HuH-7.5 (cell line): Measurements from ENCODE around the gene HEXD.
"Not testable (repeated sequence)": the region's sequence is repeated elsewhere in the genome, so short reads cannot be mapped to it uniquely, and the experiment has no call there.

Experiments
- DNase-seq: peaks from one replicate; pipeline ENCODE4 v3.0.0; 2011; ENCODE audit warnings: low spot score

Gene HEXD

GRCh38 chr17:82396601-82397435 lies 21.3 kb upstream of the HEXD start:
- no peak for DNase-seq

- no peak for DNase-seq
These were observed 20.5 kb upstream of the HEXD start for GRCh38 chr17:82397449-82398335.

GRCh38 chr17:82399041-82399441 lies 19.1 kb upstream of the HEXD start:
- DNase-seq = no peak

- no peak for DNase-seq
These were observed 18.5 kb upstream of the HEXD start for GRCh38 chr17:82399601-82400101.

GRCh38 chr17:82400206-82400605 lies 17.9 kb upstream of the HEXD start:
- DNase-seq = no peak

GRCh38 chr17:82400830-82401229 lies 17.3 kb upstream of the HEXD start:
- DNase-seq = no peak

- peak; percentile 64 for DNase-seq
These were observed 15.3 kb upstream of the HEXD start for GRCh38 chr17:82402865-82403264.

GRCh38 chr17:82403662-82404660 lies 14.2 kb upstream of the HEXD start:
- no peak for DNase-seq

GRCh38 chr17:82405051-82405450 lies 13.1 kb upstream of the HEXD start:
- DNase-seq = no peak

GRCh38 chr17:82406131-82406671 lies 11.9 kb upstream of the HEXD start:
- no peak for DNase-seq

GRCh38 chr17:82407255-82407654 lies 10.9 kb upstream of the HEXD start:
- DNase-seq = no peak

- DNase-seq = no peak
These were observed 9.7 kb upstream of the HEXD start for GRCh38 chr17:82408288-82408937.

GRCh38 chr17:82408938-82409318 lies 9.2 kb upstream of the HEXD start:
- DNase-seq = no peak

- DNase-seq = no peak
These were observed 8.0 kb upstream of the HEXD start for GRCh38 chr17:82410014-82410716.

GRCh38 chr17:82411396-82412053 lies 6.6 kb upstream of the HEXD start:
- DNase-seq = no peak

GRCh38 chr17:82412081-82412480 lies 6.1 kb upstream of the HEXD start:
- DNase-seq = not testable (repeated sequence)

- no peak for DNase-seq
These were observed 5.3 kb upstream of the HEXD start for GRCh38 chr17:82412535-82413520.

- peak; percentile 94 for DNase-seq
These were observed 3.4 kb upstream of the HEXD start for GRCh38 chr17:82414548-82415281.
